Activated CD8-positive, alpha-beta T cell treated with anti-CD3 and anti-CD28 coated beads, Interleukin-2, amount 10 ng/mL, durations not matched to agents 7 days and 5 days (primary cell): ENCODE measurements around the gene MAEA. TPM values are rescaled to one million over a fixed set of nuclear protein-coding genes. Genes with fewer than 3 reads are reported as not detected.

ENCODE experiments used
- ATAC-seq: fragments of 150-1000 bp; cut with Tn5 transposase; one replicate; pipeline ENCODE4 v1.10.0; 2021; ENCODE audit warnings: moderate library complexity
- CTCF ChIA-PET: fragments of 350-600 bp; sonication (Branson Sonifier 250); formaldehyde crosslinking; loops from one replicate; lab custom pipeline; 2021; ENCODE audit warnings: antibody characterized with exemption; lab: Charles Lee
- POLR2A ChIA-PET: fragments of 350-600 bp; sonication (Branson Sonifier 250); formaldehyde crosslinking; loops from one replicate; lab custom pipeline; 2021; ENCODE audit warnings: antibody characterized with exemption; lab: Charles Lee
- DNase-seq: peaks from one replicate; pipeline ENCODE4 v3.0.0-alpha.2; 2020
- H3K27ac Mint-ChIP-seq: one replicate; pipeline ENCODE4 v1.8.0; 2021; ENCODE audit warnings: mild to moderate bottlenecking, mixed read lengths
- H3K27me3 Mint-ChIP-seq: one replicate; pipeline ENCODE4 v1.8.0; 2021; ENCODE audit warnings: low read depth, mixed read lengths
- H3K36me3 Mint-ChIP-seq: one replicate; pipeline ENCODE4 v1.8.0; 2021; ENCODE audit warnings: low read depth, mixed read lengths
- H3K4me1 Mint-ChIP-seq: one replicate; pipeline ENCODE4 v1.8.0; 2021; ENCODE audit warnings: low read depth, mixed read lengths
- H3K4me3 Mint-ChIP-seq: one replicate; pipeline ENCODE4 v1.8.0; 2021; ENCODE audit warnings: mild to moderate bottlenecking, mixed read lengths
- H3K9me3 Mint-ChIP-seq: one replicate; pipeline ENCODE4 v1.8.0; 2022; ENCODE audit warnings: mixed read lengths; ENCODE audit not compliant: insufficient read depth
- total RNA-seq, 2 experiments: library from RNA; stranded (reverse); gene quantifications; one replicate each; pipeline ENCODE4 v1.2.3, GENCODE V29; 2021

MAEA gene
- total RNA-seq, 2 experiments from 2014 or later, result 60.3 to 65.1 TPM

- no peak overlapping the region for H3K4me3 Mint-ChIP-seq
- H3K27ac Mint-ChIP-seq, result no peak overlapping the region
- no peak for DNase-seq
- H3K27me3 Mint-ChIP-seq, result no peaks in the 10 kb centered on the region
- peaks cover 10% of the 10 kb centered on the region for H3K36me3 Mint-ChIP-seq
- H3K9me3 Mint-ChIP-seq, result peaks cover 12% of the 10 kb centered on the region
- ChIA-PET CTCF (no interaction called here), POLR2A (no interaction called here)
- no peak for ATAC-seq
- H3K4me1 Mint-ChIP-seq, result no peaks in the 10 kb centered on the region
These were observed 94.3 kb downstream of the MAEA start for GRCh38 chr4:1383728-1384591.

DNA sequence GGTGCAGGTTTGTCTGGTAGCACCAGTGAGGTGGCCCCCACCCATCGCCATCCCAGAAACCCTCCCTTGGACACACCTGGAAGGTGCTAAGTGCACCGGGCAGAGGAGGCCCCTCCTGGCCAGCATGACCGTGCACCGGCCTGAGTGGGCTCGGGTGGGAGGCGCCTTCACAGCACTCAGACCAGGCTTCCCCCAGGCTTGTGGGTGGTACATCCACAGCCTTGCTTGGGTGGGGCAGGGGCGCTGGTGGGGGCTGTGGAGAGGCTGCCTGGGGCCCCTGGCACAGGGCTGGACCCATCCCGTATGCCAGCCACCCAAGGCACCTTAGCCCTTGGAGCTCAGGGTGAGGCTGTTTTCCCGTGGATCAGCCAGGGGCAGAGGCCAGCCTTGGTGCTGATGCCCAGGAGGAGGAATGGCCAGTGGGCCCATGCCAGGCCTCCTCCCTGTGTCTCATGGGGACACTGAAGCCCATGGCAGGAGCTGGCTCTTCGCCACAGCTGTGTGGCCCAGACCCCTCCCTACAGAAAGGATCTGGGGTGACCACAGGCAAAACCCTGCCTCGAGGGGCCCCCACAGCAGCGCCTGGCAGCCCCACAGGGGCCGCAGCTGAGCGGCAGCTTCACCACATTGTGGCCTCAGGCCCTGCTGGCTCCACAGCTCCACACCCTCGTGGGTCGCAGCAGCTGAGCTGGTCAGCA lies 95.1 kb downstream of the MAEA start:
- Mint-ChIP-seq H3K4me3 (no peak overlapping the region), H3K9me3 (peaks cover 15% of the 10 kb centered on the region), H3K4me1 (no peaks in the 10 kb centered on the region), H3K27ac (no peak overlapping the region), H3K27me3 (no peaks in the 10 kb centered on the region), H3K36me3 (peaks cover 10% of the 10 kb centered on the region)
- POLR2A ChIA-PET, result no interaction called here
- no peak for ATAC-seq
- CTCF ChIA-PET, result no interaction called here
- no peak for DNase-seq

- peaks cover 10% of the 10 kb centered on the region for H3K36me3 Mint-ChIP-seq
- H3K27me3 Mint-ChIP-seq, result no peaks in the 10 kb centered on the region
- POLR2A ChIA-PET, result no interaction called here
- no peaks in the 10 kb centered on the region for H3K4me1 Mint-ChIP-seq
- DNase-seq, result no peak
- no peak overlapping the region for H3K27ac Mint-ChIP-seq
- H3K4me3 Mint-ChIP-seq, result no peak overlapping the region
- no peak for ATAC-seq
- CTCF ChIA-PET, result no interaction called here
- H3K9me3 Mint-ChIP-seq, result peaks cover 15% of the 10 kb centered on the region
These were observed 96.0 kb downstream of the MAEA start for GRCh38 chr4:1385373-1386340.

Other genes with a start within 250 kb of the MAEA start
- gene RNF212, start 176.3 kb upstream of the MAEA start, total RNA-seq, result 1 to 10 TPM; 2.0 to 2.7 TPM
- gene SPON2, start 117.3 kb upstream of the MAEA start, total RNA-seq, result 10 to 100 TPM; 14.7 to 14.9 TPM
- 100 to 1,000 TPM; 214 to 217 TPM for gene CTBP1, start 40.8 kb upstream of the MAEA start, total RNA-seq
- 10 to 100 TPM; 16.7 to 17.0 TPM for gene UVSSA, start 57.3 kb downstream of the MAEA start, total RNA-seq
- not detected for gene NKX1-1, start 116.6 kb downstream of the MAEA start, total RNA-seq